ENCODE results near the gene RAC2. TPM values are rescaled to one million over a fixed set of nuclear protein-coding genes. Genes with fewer than 3 reads are reported as not detected.
A peak's percentile ranks its signal among the peaks of the same experiment; 100 is the strongest.

RAC2 gene
- total and polyA plus RNA-seq, 12 donors: 2.8 to 17.9 (median 10.6) TPM

DNA sequence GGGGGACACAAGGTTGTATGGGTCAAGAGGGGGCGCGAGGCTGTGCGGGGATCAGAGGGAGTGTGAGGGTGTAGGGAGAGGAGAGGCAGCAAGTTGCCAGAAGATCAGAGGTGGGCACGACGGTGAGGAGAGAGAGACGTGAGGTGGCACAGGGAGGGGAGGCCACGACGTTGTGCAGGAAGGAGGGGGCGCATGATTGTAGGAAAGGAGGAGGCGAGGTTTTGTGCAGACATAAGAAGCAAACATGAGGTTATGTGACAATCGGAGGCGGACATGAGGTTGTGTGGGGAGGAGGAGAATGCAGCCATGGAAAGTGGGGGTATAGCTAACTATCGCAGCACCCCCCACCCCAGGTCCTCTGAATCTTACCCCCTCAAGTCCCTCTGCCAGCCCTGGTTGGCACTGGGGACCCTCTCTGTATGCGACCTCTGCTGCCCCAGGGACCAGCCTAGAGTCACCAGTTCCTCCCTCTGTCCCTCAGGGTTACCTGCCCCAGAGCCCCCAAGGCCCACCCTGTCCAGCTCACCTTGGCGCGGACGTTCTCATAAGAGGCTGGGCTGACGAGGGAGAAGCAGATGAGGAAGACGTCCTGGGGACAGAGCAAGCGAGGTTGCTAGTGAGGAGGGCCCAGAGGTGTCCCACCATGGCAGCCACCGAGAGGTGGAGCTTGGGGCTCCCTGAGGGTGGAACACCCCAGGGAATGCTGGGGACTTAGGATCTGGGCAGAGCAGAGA, 12.5 kb downstream of the RAC2 start:
- Histone ChIP-seq H3K27me3 (no peaks in the 10 kb centered on the region), H3K4me3 (no peak overlapping the region), H3K4me1 (replicated peaks in 1 of 2) (peaks cover 14 to 27% of the 10 kb centered on the region in 2 donors), H3K27ac (no peak overlapping the region), H3K36me3 (replicated peaks in 1 of 2) (no peaks in the 10 kb centered on the region), H3K9me3 (replicated peaks in 1 of 3) (no peaks in the 10 kb centered on the region)
- DNase-seq: no peak
- WGBS, 4 donors: 79 to 86% (median 83%) methylated on average over 21 of the region's 21 CpGs
- intact Hi-C loops (cut with DNase I): no loop called here
- TF ChIP-seq POLR2A (IDR thresholded peaks at IDR 0.05): no peak
- TF ChIP-seq, protein P1, sequence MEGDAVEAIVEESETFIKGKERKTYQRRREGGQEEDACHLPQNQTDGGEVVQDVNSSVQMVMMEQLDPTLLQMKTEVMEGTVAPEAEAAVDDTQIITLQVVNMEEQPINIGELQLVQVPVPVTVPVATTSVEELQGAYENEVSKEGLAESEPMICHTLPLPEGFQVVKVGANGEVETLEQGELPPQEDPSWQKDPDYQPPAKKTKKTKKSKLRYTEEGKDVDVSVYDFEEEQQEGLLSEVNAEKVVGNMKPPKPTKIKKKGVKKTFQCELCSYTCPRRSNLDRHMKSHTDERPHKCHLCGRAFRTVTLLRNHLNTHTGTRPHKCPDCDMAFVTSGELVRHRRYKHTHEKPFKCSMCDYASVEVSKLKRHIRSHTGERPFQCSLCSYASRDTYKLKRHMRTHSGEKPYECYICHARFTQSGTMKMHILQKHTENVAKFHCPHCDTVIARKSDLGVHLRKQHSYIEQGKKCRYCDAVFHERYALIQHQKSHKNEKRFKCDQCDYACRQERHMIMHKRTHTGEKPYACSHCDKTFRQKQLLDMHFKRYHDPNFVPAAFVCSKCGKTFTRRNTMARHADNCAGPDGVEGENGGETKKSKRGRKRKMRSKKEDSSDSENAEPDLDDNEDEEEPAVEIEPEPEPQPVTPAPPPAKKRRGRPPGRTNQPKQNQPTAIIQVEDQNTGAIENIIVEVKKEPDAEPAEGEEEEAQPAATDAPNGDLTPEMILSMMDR (IDR thresholded peaks at IDR 0.05): no peak

- Histone ChIP-seq H3K27ac (no peak overlapping the region), H3K4me3 (no peak overlapping the region), H3K36me3 (replicated peaks in 1 of 2) (no peaks in the 10 kb centered on the region), H3K27me3 (no peaks in the 10 kb centered on the region), H3K4me1 (replicated peaks in 1 of 2) (peaks cover 14 to 27% of the 10 kb centered on the region in 2 donors), H3K9me3 (replicated peaks in 1 of 3) (no peaks in the 10 kb centered on the region)
- intact Hi-C loops (cut with DNase I): no loop called here
- WGBS, 4 donors: 33 to 62% (median 48%) methylated on average over 13 to 14 of the region's 14 CpGs
- TF ChIP-seq, protein P1 (IDR thresholded peaks at IDR 0.05): no peak
- no peak for TF ChIP-seq POLR2A (IDR thresholded peaks at IDR 0.05)
- DNase-seq: peak in 3 of 7 donors; percentile 19 to 43 (median 37)
Observed at GRCh38 chr22:37230673-37231405, 13.2 kb downstream of the RAC2 start.

DNA sequence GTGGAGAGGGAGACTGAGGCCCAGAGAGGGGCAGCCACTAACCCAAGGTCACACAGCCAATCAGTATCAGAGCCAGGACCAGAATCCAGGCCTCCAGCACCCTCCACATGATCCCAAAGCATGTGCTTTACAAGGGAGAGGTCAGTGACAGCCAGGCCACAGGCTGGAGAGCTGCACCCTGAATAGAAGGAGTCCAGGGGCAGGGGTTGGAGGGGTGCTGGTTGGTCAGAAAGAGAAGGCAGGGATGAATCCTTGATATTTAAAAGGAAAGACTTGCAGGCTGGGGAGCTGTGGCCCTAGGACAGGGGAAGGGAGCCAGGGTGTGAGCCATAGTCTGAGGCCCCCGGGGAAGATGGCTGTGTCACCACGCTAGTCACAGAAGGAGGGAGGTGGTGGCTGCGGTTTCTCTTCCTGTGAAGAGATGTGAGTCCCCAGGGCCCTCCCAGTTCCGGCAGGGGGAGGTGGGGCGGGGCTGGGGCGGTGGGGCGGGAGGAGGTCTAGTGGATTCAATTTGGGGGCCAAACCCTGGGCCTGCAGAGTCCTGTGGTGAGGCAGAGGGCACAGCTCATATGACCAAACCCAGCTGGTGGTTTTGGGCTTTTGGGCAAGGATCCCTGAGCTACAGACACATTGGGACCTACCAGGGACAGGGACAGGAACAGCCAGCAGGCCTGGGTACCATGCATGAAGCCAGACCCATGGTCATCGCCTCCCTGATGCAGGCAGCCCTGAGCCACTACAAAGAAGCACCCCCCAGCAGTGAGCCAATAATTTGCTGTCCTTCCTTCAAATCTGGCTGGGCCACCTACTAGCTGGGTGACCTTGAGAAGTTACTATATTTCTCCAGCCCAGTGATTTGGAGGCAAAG, 14.0 kb downstream of the RAC2 start:
- intact Hi-C loops (cut with DNase I): no loop called here
- DNase-seq: peak in 4 of 7 donors; percentile 37 to 60 (median 45)
- no peaks in the 10 kb centered on the region for H3K36me3 ChIP-seq (replicated peaks in 1 of 2)
- peaks cover 14 to 27% of the 10 kb centered on the region in 2 donors for H3K4me1 ChIP-seq (replicated peaks in 1 of 2)
- no peaks in the 10 kb centered on the region for H3K9me3 ChIP-seq (replicated peaks in 1 of 3)
- no peak overlapping the region for H3K4me3 ChIP-seq
- H3K27ac ChIP-seq: peak overlapping the region in 2 of 5 donors; percentile 47 to 63
- no peaks in the 10 kb centered on the region for H3K27me3 ChIP-seq
- WGBS, 4 donors: 5 to 46% (median 43%) methylated on average over 2 to 8 of the region's 8 CpGs
- TF ChIP-seq, protein P1 (IDR thresholded peaks at IDR 0.05): no peak
- TF ChIP-seq POLR2A (IDR thresholded peaks at IDR 0.05): no peak

All from adrenal gland (tissue), 12 donors.